Measurements from ENCODE around the gene FASN. TPM values are rescaled to one million over a fixed set of nuclear protein-coding genes. Genes with fewer than 3 reads are reported as not detected.
A peak's percentile ranks its signal among the peaks of the same experiment; 100 is the strongest.

FASN gene
- total RNA-seq, 1 donor from 2014 or later: 228 TPM

DNA sequence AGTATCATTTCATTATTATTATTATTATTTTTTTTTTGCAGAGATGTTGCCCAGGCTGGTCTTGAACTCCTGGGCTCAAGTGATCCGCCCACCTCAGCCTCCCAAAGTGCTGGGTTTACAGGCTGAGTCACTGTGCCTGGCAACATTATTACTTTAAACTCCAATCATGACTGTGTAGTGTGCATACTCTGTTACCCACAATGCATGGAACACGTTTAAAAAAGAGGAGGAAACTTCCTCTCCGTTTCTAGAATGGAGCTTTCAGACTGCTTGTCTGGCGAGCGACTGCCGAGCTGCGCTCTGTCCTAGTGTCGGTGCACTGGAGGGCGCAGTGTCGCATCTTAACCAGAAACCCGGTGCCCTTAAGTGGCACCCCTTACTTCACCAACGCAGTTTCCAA is 22.1 kb upstream of the FASN start:
- no peak overlapping the region for H3K27ac Mint-ChIP-seq
- H3K4me1 Mint-ChIP-seq (ENCODE audit: unreplicated experiment): peaks cover 29% of the 10 kb centered on the region
- no peak for DNase-seq (ENCODE audit: extremely low spot score, unreplicated experiment)
- TF ChIP-seq, protein P1, sequence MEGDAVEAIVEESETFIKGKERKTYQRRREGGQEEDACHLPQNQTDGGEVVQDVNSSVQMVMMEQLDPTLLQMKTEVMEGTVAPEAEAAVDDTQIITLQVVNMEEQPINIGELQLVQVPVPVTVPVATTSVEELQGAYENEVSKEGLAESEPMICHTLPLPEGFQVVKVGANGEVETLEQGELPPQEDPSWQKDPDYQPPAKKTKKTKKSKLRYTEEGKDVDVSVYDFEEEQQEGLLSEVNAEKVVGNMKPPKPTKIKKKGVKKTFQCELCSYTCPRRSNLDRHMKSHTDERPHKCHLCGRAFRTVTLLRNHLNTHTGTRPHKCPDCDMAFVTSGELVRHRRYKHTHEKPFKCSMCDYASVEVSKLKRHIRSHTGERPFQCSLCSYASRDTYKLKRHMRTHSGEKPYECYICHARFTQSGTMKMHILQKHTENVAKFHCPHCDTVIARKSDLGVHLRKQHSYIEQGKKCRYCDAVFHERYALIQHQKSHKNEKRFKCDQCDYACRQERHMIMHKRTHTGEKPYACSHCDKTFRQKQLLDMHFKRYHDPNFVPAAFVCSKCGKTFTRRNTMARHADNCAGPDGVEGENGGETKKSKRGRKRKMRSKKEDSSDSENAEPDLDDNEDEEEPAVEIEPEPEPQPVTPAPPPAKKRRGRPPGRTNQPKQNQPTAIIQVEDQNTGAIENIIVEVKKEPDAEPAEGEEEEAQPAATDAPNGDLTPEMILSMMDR (conservative IDR thresholded peaks at IDR 0.05): no peak
- no peaks in the 10 kb centered on the region for H3K9me3 Mint-ChIP-seq
- no peaks in the 10 kb centered on the region for H3K27me3 Mint-ChIP-seq
- H3K4me3 Mint-ChIP-seq: no peak overlapping the region
- peaks cover 11% of the 10 kb centered on the region for H3K36me3 Mint-ChIP-seq

DNA sequence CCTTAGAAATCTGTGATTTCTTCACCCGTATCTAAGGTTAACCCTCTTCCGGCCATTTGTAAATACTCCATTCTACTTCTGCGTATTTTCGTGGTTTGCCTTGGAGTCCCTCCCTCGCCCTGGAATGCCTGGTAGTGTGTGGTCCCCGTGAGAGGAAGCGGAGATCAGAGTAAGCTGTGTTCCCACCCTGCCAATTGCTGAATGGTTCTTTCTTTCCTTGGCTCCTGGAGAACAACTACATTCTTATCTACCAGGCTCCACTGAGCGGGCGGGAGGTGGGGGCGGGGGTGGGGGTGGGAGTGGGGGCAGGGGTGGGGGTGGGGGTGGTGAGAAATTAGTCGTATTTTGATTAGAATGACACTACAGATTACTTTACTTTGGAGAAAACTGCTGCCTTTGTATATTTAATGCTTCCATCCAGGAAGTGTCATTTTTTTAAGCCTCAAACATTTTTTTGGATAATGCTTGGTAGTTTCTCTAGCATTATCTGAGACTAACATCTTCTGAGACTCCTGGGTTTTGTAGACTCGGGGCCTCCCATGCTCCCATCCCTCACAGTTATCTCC is 20.9 kb upstream of the FASN start:
- Mint-ChIP-seq H3K4me3 (peak overlapping the region; percentile 69), H3K27ac (peak overlapping the region; percentile 74), H3K36me3 (peaks cover 8% of the 10 kb centered on the region), H3K4me1 (ENCODE audit: unreplicated experiment) (peaks cover 29% of the 10 kb centered on the region), H3K9me3 (no peaks in the 10 kb centered on the region), H3K27me3 (no peaks in the 10 kb centered on the region)
- DNase-seq (ENCODE audit: extremely low spot score, unreplicated experiment): no peak
- TF ChIP-seq, protein P1 (conservative IDR thresholded peaks at IDR 0.05): no peak

DNA sequence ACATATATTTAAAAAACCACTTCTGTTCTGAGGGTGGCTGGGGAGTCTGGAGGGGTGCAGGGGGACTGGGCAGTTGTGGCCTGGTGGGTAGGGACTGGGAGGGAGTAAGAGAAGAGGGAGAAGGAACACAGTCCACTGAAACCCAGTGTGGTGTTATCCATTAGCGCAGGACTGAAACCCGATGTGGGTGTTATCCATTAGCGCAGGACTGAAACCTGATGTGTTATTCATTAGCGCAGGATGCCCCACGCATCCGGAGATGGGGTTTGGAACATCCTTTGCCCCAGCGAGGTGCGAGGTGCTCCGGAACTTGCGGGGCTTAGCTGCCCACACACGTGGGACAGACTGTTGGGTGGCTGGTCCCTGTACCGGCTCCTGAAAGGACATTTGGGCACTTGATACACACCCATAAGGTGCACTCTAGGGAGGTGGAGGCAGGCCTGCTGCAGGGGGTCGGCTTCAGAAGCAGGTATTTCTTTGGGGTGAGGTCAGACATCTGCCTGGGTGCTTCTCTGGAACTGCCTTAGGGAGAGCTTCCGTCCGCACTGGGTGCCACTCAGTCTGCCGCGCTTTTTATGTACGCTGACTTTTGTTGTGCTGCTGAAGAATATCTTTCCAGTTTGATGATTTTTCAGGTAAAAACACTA is 20.3 kb upstream of the FASN start:
- TF ChIP-seq, protein P1 (conservative IDR thresholded peaks at IDR 0.05): no peak
- Mint-ChIP-seq H3K27ac (peak overlapping the region; percentile 74), H3K4me1 (ENCODE audit: unreplicated experiment) (peaks cover 29% of the 10 kb centered on the region), H3K27me3 (no peaks in the 10 kb centered on the region), H3K9me3 (no peaks in the 10 kb centered on the region), H3K4me3 (peak overlapping the region; percentile 69), H3K36me3 (peaks cover 3% of the 10 kb centered on the region)
- DNase-seq (ENCODE audit: extremely low spot score, unreplicated experiment): no peak

DNA sequence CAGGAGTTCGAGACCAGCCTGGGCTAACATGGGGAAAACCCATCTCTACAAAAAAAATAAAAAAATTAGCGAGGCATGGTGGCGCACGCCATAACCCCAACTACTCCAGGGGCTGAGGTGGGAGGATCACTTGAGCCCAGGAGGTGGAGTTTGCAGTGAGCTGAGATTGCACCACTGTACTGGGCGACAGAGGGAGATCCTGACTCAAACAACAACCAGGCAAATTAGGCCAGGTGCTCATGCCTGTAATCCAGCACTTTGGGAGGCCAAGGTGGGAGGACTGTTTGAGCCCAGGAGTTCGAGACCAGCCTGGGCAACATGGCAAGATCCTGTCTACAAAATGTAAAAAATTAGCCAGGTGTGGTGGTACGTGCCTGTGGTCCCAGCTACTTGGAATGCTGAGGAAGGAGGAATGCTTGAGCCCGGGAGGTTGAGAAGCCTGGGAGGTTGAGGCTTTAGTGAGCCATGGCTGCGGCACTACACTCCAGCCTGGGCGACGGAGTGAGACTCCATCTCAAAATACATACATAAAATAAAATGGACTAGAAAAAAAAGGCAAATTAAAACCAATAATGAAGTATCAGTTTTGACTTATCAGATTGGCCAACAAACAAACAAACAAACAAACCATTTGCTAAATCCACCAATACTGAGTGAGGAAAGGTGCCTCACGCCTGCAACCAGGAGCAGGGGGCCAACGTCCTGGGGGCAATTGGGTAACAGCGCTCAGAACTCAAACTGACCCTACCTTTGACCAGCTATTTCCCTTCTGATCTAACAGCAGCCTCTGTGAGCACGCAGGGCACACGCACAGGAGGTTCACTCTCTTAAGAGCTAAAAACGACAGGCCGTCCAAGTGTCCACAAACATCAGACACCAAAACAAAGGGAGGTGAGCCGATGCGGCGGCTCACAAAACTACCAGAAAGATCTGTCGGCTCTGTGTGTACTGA is 19.4 kb upstream of the FASN start:
- Mint-ChIP-seq H3K4me1 (ENCODE audit: unreplicated experiment) (peaks cover 29% of the 10 kb centered on the region), H3K27me3 (no peaks in the 10 kb centered on the region), H3K9me3 (no peaks in the 10 kb centered on the region), H3K36me3 (peaks cover 3% of the 10 kb centered on the region), H3K27ac (peak overlapping the region; percentile 58), H3K4me3 (no peak overlapping the region)
- DNase-seq (ENCODE audit: extremely low spot score, unreplicated experiment): no peak
- TF ChIP-seq, protein P1 (conservative IDR thresholded peaks at IDR 0.05): no peak

DNA sequence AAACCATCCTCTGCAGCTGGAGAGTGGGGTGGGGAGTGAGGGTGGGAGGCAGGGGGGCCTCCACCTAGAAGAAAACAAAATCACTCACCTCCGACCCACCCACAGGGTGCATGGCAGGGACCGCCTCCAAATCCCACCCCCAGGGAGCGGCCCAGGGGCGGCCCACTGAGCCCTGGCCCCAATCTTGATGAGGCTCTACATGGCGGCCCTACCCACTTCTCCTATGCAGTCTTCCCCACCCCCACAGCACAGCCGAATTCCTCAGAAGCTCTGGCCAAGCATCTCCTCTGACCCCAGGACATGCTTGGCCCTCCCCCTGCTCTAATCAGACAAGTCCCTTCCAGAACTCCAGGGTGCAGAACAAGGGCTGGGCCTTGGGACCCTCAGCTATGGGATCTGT is 18.2 kb upstream of the FASN start:
- Mint-ChIP-seq H3K4me3 (no peak overlapping the region), H3K9me3 (no peaks in the 10 kb centered on the region), H3K36me3 (peaks cover 3% of the 10 kb centered on the region), H3K27me3 (no peaks in the 10 kb centered on the region), H3K4me1 (ENCODE audit: unreplicated experiment) (peaks cover 24% of the 10 kb centered on the region), H3K27ac (no peak overlapping the region)
- no peak for DNase-seq (ENCODE audit: extremely low spot score, unreplicated experiment)
- TF ChIP-seq, protein P1 (conservative IDR thresholded peaks at IDR 0.05): no peak

Measured in type B pancreatic cell (in vitro differentiated cells).